Erythroblast (primary cell): ENCODE measurements around the gene PRKAR1B.
"Not testable (repeated sequence)": the region's sequence is repeated elsewhere in the genome, so short reads cannot be mapped to it uniquely, and the experiment has no call there.

Experiments
- DNase-seq, 2 experiments: peaks; one replicate each; lab custom pipeline; 2025; lab: John Stamatoyannopoulos, UW
- GATA1 ChIP-seq: IDR thresholded peaks from 2 replicates; pipeline ENCODE4 v1.6.1; 2011; ENCODE audit warnings: low read depth, mild to moderate bottlenecking, control low read depth, low read length, moderate library complexity
- POLR2A ChIP-seq: IDR thresholded peaks from 2 replicates; pipeline ENCODE4 v1.6.1; 2011; ENCODE audit warnings: mild to moderate bottlenecking, low read length

PRKAR1B gene

DNA sequence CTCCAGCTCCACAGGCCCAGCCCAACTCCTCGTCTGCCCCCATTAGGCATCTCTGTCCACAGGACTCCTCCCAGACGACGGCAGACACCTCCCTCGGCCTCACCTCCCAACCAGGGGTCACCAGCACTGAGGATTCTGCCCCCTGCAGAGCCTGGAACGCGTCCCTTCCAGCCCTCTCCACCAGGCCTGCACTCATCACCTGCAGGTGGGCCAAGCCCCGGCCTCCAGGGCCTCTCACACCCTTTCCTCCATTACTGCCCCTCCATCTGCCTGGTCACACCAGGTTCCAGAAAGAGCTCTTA is 164.8 kb downstream of the PRKAR1B start:
- no peak for DNase-seq
- TF ChIP-seq GATA1 (no peak), POLR2A (no peak)

- no peak for TF ChIP-seq POLR2A
- TF ChIP-seq GATA1 = no peak
- DNase-seq = no peak
These were observed 165.3 kb downstream of the PRKAR1B start for GRCh38 chr7:561631-562373.

DNA sequence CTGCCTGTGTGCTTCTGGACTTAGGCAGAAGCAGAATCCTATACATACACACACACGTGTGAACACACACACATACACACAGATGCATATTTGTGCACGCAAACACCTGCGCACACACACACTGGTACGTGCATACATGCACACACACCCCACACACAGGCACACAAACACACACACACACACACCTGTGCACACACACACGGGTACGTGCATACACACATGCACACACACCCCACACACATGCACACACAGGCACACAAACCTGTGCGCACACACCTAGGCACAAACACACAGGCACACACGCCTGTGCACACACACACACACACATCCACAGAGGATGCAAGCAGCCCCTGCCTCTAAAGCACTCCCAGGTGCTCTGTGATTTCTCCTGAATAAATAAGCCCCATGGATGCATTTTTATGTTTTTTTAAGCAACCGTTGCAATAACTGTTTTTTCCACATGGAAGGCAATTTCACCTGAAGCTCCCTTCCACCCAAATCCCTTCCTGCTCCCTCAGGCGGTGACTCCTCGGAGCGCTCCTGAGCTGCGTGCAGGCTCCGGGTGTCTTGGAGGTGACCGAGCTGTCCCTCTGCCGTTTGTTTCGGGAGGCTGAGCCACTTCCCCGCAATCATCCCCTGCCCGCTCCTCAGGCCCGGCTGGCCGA is 166.0 kb downstream of the PRKAR1B start:
- TF ChIP-seq GATA1 (no peak), POLR2A (no peak)
- no peak for DNase-seq

- no peak for TF ChIP-seq POLR2A
- DNase-seq = no peak
These were observed 167.7 kb downstream of the PRKAR1B start for GRCh38 chr7:559396-559705.

- TF ChIP-seq GATA1 = no peak
- TF ChIP-seq POLR2A = no peak
- no peak for DNase-seq
These were observed 169.6 kb downstream of the PRKAR1B start for GRCh38 chr7:557558-557881.

- TF ChIP-seq POLR2A = no peak
- no peak for DNase-seq
These were observed 170.1 kb downstream of the PRKAR1B start for GRCh38 chr7:556837-557557.

DNA sequence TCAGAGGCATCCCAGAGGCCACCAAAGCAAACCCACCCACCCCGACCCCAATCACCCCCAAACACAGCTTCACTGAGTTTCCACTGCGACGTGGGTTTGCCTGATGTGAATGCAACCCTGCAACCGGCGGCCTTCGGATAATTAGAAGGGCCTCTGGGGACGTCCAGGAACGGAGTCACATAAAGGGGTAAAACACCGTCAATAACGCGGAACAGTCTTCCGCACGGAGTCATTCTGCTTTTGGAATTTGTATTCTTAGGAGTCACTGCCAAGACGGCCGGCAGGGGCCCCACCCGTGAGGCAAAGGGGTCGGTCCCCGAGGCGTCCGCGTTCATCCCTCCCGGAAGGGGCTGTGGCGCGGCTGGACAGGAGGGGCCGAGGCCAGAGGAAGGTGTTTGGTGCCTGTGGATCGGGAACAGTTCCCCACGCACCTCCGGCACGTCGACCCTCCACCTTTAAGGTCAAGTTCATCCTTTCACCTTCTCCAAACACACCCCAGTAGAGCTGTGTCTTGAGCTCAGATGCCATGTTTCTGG is 170.7 kb downstream of the PRKAR1B start:
- no peak for TF ChIP-seq POLR2A
- no peak for TF ChIP-seq GATA1
- no peak for DNase-seq

DNA sequence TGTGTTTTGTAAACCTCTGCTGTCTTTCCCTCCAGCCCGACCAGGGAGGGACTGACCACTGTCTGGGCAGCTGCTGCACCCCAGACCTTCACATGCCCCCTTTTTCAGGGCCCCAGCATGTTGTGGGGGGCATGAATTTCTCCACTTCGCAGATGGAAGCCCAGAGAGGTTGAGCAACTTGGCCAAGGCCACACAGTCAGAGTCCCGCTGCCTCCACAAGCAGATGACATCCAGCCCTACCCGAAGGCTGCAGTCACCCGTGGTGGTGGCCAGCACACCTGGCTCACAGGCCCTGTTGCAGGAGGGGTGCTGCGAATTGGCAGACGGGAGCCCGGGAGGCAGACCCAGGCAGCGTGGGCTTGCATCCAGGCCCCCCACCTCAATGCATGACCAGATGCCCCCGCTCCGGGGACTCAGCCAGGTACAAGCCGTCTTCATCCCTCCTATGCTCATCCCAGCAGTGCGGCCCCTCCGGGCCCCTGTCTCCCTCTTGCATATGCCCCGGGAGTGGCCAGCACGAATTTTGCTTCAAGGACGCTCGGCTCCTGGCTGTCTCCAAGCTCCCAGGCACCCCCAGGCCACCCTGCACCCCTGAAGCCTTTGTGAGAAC is 171.4 kb downstream of the PRKAR1B start:
- DNase-seq = no peak
- no peak for TF ChIP-seq GATA1
- no peak for TF ChIP-seq POLR2A

DNA sequence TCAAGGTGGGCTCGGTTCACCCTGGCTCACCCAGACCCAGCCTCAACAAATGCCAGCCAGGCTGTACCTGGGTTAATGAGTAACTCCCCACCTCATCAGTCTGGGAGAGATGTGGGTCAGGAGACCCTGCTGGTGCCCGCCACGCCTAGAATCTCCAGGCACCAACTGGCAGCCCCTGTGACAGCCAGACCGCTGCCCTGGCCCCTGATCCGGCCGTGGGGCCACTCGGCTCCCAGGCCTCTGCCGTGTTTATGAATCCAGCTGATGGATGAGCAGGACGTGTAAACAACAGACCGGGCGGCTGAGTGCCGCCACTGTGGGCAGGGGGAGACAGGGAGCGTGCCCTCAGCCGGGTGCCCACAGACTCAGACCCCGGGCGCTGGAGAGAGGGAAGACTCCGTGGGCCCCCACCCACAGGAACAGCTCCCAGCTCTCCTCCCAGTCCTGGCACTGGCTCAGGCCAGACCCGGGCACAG is 173.4 kb downstream of the PRKAR1B start:
- TF ChIP-seq POLR2A = no peak
- TF ChIP-seq GATA1 = no peak
- DNase-seq = no peak

GRCh38 chr7:552868-553635 is 174.0 kb downstream of the PRKAR1B start:
- TF ChIP-seq POLR2A (no peak), GATA1 (no peak)
- DNase-seq = no peak

GRCh38 chr7:552151-552867 is 174.8 kb downstream of the PRKAR1B start:
- DNase-seq = not testable (repeated sequence)

- not testable (repeated sequence) for DNase-seq
These were observed 175.5 kb downstream of the PRKAR1B start for GRCh38 chr7:551615-551970.
